Colon (tissue), 2 donors: ENCODE data around the gene CEP57.
"Not testable (repeated sequence)": the region's sequence is repeated elsewhere in the genome, so short reads cannot be mapped to it uniquely, and the experiment has no call there.

Experiments
- FAIRE-seq: peaks from 2 replicates; lab custom pipeline; 2012; peaks lifted over from hg19 to GRCh38; lab: Jason Lieb, UNC
- donor health status: control.
- donor health status: control.

CEP57 gene

DNA sequence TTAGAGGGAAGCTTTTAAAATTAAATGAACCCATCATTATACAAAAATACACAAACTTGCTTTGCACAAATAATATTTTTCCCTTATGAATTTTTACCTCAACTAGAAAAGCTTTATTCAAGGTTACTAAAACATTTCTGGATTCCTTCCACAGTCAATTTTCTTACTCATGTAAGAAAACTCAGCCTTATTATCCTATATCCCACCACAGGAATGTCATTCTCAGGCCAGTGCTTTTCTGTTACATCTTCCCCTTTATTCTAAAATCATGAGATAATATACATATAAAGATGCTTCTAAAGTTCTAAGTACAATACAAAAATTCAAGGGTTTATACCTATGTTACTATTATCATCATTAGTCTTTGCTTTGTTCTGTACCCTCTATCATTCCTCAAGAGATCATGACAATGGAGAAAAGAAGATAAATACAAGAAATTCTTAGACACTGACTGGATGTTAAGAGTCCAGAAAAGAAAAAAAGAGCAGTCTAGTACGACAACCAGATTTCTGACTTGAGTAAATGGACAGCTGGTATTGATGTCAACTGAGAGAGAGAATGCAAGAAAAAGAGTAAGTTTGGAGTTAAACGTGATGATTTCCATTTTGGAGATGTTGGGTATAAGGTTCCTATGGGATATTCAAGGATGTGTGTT is 73.3 kb downstream of the CEP57 start:
- no peak for FAIRE-seq

DNA sequence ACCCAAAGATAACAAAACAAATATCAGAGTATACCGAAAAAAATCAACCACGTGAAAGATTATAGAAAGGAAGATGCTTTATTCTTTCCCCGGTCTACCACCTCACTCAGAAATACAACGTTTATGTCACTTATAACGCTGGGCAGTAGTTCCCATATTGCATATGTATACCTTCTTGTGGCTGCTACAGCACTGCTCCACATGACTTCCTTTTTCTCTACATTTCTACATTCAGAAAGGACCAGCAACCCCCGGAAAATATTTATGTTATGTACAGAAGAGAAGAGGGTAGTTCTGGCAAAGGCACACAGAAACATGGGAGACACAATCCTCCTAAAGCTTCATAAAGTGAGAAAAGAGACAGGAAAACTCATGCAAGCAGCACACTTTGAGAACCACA is 76.8 kb downstream of the CEP57 start:
- no peak for FAIRE-seq

DNA sequence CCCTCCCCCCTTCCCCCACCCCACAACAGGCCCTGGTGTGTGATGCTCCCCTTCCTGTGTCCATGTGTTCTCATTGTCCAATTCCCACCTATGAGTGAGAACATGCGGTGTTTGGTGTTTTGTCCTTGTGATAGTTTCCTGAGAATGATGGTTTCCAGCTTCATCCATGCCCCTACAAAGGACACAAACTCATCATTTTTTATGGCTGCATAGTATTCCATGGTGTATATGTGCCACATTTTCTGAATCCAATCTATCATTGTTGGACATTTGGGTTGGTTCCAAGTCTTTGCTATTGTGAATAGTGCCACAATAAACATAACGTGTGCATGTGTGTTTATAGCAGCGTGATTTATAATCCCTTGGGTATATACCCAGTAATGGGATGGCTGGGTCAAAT is 80.6 kb downstream of the CEP57 start:
- FAIRE-seq = not testable (repeated sequence)

DNA sequence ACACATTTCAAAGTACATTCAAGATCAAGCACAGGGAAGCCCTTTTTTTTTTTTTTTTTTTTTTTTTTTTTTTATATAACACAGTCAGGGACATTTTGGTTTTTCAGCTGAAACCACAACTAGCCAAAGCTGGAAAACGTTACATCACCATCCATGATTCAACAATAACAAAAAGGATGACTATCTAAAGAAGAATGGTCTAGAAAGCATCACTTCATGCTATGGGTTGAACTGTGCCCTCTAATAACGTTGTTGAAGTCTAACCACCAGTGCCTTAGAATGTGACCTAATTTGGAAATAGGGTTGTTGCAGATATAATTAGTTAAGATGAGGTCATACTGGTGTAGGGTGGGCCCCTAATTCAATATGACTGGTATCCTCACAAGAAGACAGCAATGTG is 87.0 kb downstream of the CEP57 start:
- FAIRE-seq = no peak
